Fibroblast of peridontal ligament (primary cell): Measurements from ENCODE around the gene DCAF6.
A peak's percentile ranks its signal among the peaks of the same experiment; 100 is the strongest.

Experiments used
- DNase-seq: peaks from one replicate; pipeline ENCODE4 v3.0.0-alpha.2; 2010; ENCODE audit errors: extremely low read depth

DCAF6 gene

DNA sequence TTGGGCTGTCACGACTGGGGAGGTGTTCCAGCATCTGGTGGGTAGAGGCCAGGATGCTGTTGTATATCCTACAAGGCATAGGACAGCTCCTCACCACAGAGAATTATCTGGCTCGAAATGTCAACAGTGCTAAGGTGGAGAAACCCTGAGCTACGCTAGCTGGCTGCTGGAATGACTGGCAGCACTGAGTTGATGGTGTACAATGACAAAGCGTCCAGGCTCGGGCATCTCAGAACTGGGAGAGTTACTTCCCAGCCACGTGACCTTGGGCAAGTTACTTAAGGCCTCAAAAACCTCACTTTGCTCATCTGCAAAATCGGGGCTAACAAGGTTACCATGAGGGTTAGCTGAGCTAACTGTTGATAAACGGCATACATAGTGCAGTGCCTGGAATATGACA lies 164.9 kb downstream of the DCAF6 start:
- no peak for DNase-seq

DNA sequence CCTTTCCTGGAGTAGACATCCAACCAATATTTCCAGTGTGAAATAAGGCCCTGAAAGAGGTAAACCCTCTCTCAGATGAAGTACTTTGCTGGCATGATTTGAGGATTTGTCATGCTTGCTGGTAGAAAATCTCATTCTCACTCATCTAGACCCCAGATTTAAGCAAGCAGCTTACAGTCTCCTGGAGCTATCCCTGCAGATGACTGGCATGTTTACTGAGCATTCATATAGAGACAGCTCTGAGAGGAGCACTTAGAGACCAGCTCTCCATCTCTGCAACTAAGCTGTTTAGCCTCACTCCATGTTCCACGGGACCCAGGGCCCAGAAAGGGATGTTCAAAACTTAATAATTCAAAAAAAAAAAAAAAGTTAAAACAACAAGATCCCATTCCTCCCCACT lies 166.0 kb downstream of the DCAF6 start:
- DNase-seq, result no peak

DNA sequence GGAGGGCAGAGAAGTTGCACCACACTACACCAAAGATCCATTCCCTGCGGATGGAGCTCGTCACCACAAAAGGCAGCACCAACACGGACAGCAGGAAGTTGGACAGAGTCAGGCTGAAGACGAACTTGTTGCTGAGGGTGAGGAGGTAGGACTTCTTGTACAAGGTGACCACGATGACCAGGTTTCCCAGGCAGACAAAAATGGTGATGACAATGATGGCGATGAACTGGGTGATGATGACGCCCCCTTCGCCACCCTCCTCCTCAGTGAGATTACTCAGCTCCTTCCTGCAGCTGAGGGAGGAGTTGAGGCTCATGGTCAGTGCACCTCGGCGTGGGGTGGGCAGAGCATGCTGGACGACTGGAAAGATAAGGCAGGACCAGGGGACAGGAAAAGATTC lies 168.1 kb downstream of the DCAF6 start:
- DNase-seq, result no peak

DNA sequence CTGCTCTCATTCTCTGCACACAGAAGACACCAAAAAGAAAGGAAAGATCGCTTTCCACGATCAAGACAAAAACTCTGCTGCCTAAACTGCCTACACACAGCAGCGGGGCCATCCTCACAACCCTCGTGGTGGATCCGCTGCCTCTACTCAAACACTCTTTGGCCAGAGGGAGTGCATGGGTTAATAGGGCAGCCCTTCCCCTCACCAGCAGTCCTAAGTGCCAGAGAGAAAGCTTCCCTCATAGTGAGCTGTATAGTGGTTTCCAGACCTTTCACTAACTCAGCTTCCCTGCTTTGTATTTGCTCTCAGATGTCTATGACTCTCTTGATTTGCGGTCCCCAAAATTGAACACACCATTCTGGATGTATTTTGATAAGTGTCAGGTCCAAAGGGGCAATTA lies 169.4 kb downstream of the DCAF6 start:
- DNase-seq, result no peak

DNA sequence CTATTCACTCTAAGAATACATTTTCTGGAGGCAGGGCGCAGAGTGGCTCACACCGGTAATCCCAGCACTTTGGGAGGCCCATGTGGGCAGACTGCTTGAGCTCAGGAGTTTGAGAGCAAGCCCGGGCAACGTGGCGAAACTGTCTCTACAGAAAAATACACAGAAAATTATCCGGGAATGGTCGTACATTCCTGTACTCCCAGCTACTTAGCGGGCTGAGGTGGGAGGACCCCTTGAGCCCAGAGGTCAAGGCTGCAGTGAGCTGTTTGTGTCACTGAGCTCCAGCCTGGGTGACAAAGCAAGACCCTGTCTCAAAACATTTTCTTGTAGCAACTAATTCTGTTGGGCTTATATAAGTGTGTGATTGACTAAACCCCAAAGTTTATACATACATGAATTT lies 169.8 kb downstream of the DCAF6 start:
- DNase-seq, result no peak

DNA sequence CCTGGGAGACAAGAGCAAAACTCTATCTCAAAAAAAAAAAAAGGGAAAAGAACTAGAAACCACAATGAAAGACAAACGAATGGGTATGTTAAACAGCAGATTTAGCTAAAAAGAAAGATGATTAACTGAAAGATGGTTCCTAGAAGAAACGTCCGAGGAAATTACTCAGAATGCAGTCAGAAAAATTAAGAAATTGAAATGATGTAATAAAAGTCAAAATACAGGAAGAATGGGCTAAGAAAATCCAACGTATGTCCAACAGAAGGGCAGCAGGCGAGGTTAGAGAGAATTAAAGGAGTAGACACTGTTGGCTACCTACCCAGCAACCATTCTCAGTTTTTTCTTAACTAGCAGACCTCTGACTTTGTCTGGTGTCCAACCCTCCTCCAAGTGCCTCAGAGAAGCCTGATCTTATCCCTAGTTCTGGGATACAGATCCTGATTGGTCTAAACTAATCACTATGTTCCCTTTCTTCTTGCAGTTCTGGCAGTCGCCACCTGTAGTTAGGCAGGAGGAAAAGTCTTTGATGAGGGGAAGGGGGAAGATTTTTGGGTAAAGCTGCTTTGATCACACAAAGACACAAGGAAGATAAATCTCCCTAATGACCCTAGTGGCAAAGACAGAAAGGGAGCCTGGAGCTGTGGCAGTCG lies 174.5 kb downstream of the DCAF6 start:
- peak; percentile 23 for DNase-seq

DNA sequence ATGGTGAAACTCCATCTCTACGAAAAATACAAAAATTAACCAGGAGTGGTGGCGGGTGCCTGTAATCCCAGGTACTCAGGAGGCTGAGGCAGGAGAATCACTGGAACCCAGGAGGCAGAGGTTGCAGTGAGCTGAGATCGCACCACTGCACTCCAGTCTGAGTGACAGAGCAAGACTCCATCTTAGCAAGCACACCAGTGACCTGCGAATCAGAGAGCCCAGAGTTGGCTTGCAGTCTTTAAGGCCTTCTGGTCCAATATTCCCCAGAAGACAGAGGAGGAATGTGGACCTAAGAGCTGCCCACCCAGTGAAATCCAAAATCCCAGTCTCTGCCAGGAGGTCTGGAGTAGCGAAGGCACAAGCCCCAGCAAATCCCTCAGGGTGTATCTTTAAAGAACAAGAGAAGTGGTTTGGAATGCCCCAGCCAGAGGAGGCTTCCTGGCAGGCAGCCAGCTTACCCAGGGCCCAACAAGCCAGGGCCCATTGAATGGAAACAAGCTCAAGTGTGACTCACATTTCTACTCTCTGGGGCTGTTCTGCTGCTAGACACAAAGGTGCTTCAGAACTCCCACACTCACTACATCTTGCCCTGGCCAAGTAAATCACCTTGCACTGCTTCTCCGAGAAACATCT lies 176.3 kb downstream of the DCAF6 start:
- peak; percentile 62 for DNase-seq

DNA sequence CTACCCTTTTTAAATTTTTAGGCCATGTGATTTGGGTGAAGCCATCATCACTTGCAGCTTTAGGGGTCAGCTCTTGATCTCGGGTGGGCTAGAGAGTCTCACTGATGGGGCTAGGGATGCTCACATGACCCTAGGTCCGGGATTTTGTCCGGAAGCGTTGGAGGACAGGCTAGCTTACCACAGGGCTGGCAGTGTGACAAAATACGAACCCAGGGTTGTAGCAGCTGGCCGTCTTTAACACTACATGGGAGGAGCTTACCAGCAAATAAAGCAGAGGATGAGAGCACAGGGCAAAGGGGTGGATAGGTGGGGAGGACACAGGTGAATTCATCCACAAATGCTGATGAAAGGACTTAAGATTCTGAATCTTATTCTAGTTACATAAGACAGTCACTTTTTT lies 178.4 kb downstream of the DCAF6 start:
- no peak for DNase-seq

DNA sequence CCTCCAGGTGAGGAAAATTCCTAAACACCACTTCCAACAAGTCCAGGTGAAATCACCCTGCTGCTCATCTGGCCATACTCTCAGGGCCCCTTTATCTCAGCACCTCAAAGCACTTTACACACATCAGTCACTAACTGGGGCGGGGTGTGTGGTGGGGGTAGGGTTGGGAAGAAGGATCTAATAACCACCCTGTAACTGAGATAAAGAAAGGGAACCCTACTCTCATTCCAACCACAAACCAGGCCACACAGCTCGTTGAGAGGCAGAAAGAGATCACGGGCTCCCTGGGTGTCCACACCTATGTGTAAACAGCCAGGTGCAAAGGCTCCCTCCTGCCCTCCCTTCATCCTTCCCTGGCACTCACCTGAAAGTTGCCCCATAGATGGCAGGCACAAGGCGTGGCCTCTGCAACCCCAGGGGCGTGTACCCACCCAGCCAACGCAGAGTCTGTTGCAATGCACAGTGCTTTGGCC lies 179.9 kb downstream of the DCAF6 start:
- DNase-seq, result no peak

DNA sequence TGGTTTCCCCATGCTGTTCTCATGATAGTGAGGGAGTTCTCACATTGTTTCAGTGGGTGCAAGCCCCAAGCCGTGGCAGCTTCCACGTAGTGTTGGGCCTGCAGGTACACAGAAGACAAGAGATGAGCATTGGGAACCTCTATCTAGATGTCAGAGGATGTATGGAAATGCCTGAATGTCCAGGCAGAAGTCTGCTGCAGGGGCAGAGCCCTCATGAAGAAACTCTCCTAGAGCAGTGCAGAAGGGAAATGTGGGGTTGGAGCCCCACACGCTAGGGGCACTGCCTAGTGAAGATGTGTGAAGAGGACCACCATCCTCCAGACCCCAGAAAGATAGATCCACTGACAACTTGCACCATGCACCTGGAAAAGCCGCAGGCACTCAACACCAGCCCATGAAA lies 183.3 kb downstream of the DCAF6 start:
- no peak for DNase-seq

DNA sequence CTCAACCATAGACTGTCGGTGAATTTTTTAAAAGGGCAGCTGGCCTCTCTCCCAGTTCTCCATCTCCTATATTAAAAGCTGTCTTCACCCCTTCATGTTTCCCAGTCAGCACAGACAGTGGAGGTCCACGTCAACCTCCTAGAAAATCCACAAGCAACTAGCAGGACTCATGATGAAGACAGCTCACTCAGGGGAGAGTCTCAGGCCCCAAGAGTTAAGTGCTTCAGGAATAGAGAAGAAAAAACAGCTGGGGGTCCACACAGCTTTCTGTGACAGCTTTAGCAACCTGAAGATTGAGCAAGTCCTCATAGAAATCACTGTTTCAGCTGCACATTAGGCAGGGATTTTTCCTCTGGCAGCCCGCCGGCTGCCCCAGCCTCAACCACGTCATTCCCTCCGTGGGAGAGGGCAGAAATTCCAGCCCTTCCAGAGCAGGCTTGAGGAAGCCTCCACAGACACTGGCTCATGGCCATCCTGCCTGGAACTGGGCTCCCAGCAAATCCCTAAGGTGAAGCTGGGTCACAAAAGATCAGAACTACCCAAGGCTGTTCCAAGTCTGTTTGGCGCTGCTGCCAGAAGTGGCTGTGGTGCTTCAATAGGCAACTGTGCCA lies 185.0 kb downstream of the DCAF6 start:
- DNase-seq, result peak; percentile 97

DNA sequence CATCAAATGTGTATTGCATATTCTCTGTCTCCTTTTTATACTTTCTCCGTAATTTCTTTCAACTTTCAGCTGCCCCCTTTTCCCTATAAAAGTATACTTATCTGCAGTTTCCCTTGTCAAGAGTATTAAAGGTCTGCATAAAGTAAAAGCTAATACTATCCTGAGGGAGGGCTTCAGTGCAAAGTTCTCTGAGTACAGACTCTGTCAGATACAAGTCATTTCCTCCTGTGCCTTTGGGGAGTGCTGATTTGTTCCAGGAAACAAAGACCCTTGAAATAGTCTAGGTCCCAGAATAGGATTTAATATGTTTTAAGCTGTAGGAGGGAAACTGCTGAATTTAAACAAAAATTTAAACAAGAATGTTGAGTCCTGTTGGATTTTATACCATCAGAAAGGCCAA lies 188.6 kb downstream of the DCAF6 start:
- no peak for DNase-seq
